OCI-LY1 (cell line): ENCODE measurements around the gene CTIF.

Experiments
- H2AFZ ChIP-seq: fragments of 200-600 bp; sonication (generic), shearing (Covaris generic); 2 replicates; pipeline ENCODE4 v1.6.0; 2014; ENCODE audit warnings: antibody characterized with exemption, mild to moderate bottlenecking, low read length
- H3F3A ChIP-seq: fragments of 200-600 bp; sonication (generic), shearing (Covaris generic); 2 replicates; pipeline ENCODE4 v1.6.0; 2014; ENCODE audit warnings: mild to moderate bottlenecking, antibody characterized with exemption, low read length, moderate library complexity; ENCODE audit not compliant: insufficient read depth
- H3K27ac ChIP-seq: fragments of 200-600 bp; sonication (generic); 2 replicates; pipeline ENCODE4 v1.5.1; 2014; ENCODE audit warnings: low read length, mixed run types, mild to moderate bottlenecking, low read depth; ENCODE audit not compliant: poor library complexity, severe bottlenecking
- H3K27me3 ChIP-seq: fragments of 200-600 bp; sonication (generic); 2 replicates; pipeline ENCODE4 v1.6.0; 2014; ENCODE audit warnings: antibody characterized with exemption, mild to moderate bottlenecking, low read length, moderate library complexity; ENCODE audit not compliant: insufficient read depth
- H3K36me3 ChIP-seq: fragments of 200-600 bp; sonication (generic); 2 replicates; pipeline ENCODE4 v1.6.1; 2014; ENCODE audit warnings: mild to moderate bottlenecking, antibody characterized with exemption, low read length, moderate library complexity, mixed read lengths; ENCODE audit not compliant: insufficient read depth
- H3K4me1 ChIP-seq: fragments of 200-600 bp; sonication (generic); 2 replicates; pipeline ENCODE4 v1.5.1; 2014; ENCODE audit warnings: mild to moderate bottlenecking, low read length, moderate library complexity; ENCODE audit not compliant: insufficient read depth, severe bottlenecking
- H3K4me2 ChIP-seq: fragments of 200-600 bp; sonication (generic), shearing (Covaris generic); 2 replicates; pipeline ENCODE4 v1.6.1; 2014; ENCODE audit warnings: low read length
- H3K4me3 ChIP-seq: fragments of 200-600 bp; sonication (generic); 2 replicates; pipeline ENCODE4 v1.5.1; 2014; ENCODE audit warnings: low read length, low read depth, mild to moderate bottlenecking, mixed read lengths; ENCODE audit not compliant: poor library complexity, severe bottlenecking
- H3K79me2 ChIP-seq: fragments of 200-600 bp; shearing (Covaris generic); 2 replicates; pipeline ENCODE4 v1.6.1; 2016; ENCODE audit warnings: mixed run types, low read length, mixed read lengths; ENCODE audit not compliant: insufficient read depth
- H3K9ac ChIP-seq: fragments of 200-600 bp; sonication (generic), shearing (Covaris generic); 2 replicates; pipeline ENCODE4 v1.6.1; 2014; ENCODE audit warnings: mild to moderate bottlenecking, low read length, mixed read lengths
- H3K9me2 ChIP-seq: fragments of 200-600 bp; sonication (generic), shearing (Covaris generic); 2 replicates; pipeline ENCODE4 v1.6.1; 2014; ENCODE audit warnings: low read depth, mild to moderate bottlenecking, low read length, mixed read lengths
- H3K9me3 ChIP-seq: fragments of 200-600 bp; shearing (Covaris generic); 2 replicates; pipeline ENCODE4 v1.6.1; 2014; ENCODE audit warnings: low read length, mixed read lengths
- H4K20me1 ChIP-seq: fragments of 200-600 bp; sonication (generic), shearing (Covaris generic); 2 replicates; pipeline ENCODE4 v1.6.0; 2016; ENCODE audit warnings: mild to moderate bottlenecking, low read length; ENCODE audit not compliant: insufficient read depth
- EZH2 ChIP-seq: fragments of 200-600 bp; sonication (generic), shearing (Covaris generic); IDR thresholded peaks from 2 replicates; pipeline ENCODE4 v1.8.0; 2017; ENCODE audit warnings: borderline replicate concordance, mixed run types, mild to moderate bottlenecking, antibody characterized with exemption, low read length, moderate library complexity, mixed read lengths
- TF ChIP-seq, protein P1 (sequence below): fragments of 200-600 bp; sonication (generic), shearing (Covaris generic); IDR thresholded peaks from 2 replicates; pipeline ENCODE4 v1.5.1; 2017; ENCODE audit warnings: mild to moderate bottlenecking, antibody characterized with exemption, low read length, moderate library complexity, mixed read lengths

The CTIF gene

DNA sequence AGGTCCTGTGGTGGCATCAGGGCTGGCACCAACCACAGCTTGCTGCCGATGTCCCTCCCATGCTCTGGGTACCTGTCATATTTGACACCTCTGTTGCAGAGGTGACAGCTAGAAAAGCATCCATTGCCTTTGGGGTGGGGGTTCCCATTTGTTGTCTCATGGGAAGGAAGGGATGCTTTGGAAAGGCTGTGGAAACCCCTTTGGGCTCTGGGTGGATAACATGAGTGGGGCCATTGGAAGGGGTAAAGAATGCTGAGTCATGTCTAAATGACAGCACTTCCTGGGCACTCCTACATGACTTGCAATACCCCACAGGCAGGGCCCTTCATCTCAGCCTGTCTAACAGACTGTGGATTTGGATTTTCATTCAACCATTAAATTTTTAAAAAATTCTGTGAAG, 27.8 kb downstream of the CTIF start:
- Histone ChIP-seq H4K20me1 (no peaks in the 10 kb centered on the region), H3K9me3 (no peaks in the 10 kb centered on the region), H3K27ac (no peak overlapping the region), H3K36me3 (no peaks in the 10 kb centered on the region), H3F3A (no peaks in the 10 kb centered on the region), H3K4me1 (no peaks in the 10 kb centered on the region), H3K4me3 (no peak overlapping the region), H2AFZ (no peak overlapping the region), H3K79me2 (no peaks in the 10 kb centered on the region), H3K9me2 (no peaks in the 10 kb centered on the region), H3K9ac (no peak overlapping the region), H3K4me2 (no peak overlapping the region), H3K27me3 (no peaks in the 10 kb centered on the region)
- TF ChIP-seq EZH2: no peak
- TF ChIP-seq, protein P1, sequence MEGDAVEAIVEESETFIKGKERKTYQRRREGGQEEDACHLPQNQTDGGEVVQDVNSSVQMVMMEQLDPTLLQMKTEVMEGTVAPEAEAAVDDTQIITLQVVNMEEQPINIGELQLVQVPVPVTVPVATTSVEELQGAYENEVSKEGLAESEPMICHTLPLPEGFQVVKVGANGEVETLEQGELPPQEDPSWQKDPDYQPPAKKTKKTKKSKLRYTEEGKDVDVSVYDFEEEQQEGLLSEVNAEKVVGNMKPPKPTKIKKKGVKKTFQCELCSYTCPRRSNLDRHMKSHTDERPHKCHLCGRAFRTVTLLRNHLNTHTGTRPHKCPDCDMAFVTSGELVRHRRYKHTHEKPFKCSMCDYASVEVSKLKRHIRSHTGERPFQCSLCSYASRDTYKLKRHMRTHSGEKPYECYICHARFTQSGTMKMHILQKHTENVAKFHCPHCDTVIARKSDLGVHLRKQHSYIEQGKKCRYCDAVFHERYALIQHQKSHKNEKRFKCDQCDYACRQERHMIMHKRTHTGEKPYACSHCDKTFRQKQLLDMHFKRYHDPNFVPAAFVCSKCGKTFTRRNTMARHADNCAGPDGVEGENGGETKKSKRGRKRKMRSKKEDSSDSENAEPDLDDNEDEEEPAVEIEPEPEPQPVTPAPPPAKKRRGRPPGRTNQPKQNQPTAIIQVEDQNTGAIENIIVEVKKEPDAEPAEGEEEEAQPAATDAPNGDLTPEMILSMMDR: no peak

GRCh38 chr18:48567388-48567787, 28.6 kb downstream of the CTIF start:
- Histone ChIP-seq H2AFZ (no peak overlapping the region), H3K4me2 (no peak overlapping the region), H3K4me3 (no peak overlapping the region), H3K9me3 (no peaks in the 10 kb centered on the region), H3K79me2 (no peaks in the 10 kb centered on the region), H3K27ac (no peak overlapping the region), H3F3A (no peaks in the 10 kb centered on the region), H4K20me1 (no peaks in the 10 kb centered on the region), H3K9ac (no peak overlapping the region), H3K27me3 (no peaks in the 10 kb centered on the region), H3K36me3 (no peaks in the 10 kb centered on the region), H3K9me2 (no peaks in the 10 kb centered on the region), H3K4me1 (no peaks in the 10 kb centered on the region)
- TF ChIP-seq, protein P1: no peak
- no peak for TF ChIP-seq EZH2

- no peaks in the 10 kb centered on the region for H3K27me3 ChIP-seq
- H3K27ac ChIP-seq: no peak overlapping the region
- H3K79me2 ChIP-seq: no peaks in the 10 kb centered on the region
- H3K4me3 ChIP-seq: no peak overlapping the region
- H3K4me1 ChIP-seq: no peaks in the 10 kb centered on the region
- no peak overlapping the region for H3K4me2 ChIP-seq
- no peaks in the 10 kb centered on the region for H3K9me3 ChIP-seq
- no peaks in the 10 kb centered on the region for H4K20me1 ChIP-seq
- TF ChIP-seq, protein P1: no peak
- no peak for TF ChIP-seq EZH2
- no peaks in the 10 kb centered on the region for H3K36me3 ChIP-seq
- no peak overlapping the region for H2AFZ ChIP-seq
- no peaks in the 10 kb centered on the region for H3K9me2 ChIP-seq
- H3F3A ChIP-seq: no peaks in the 10 kb centered on the region
- no peak overlapping the region for H3K9ac ChIP-seq
These were observed 30.5 kb downstream of the CTIF start for GRCh38 chr18:48569139-48569914.
